HEK293 (cell line): Measurements from ENCODE around the gene STYX.

ENCODE experiments used
- CTCF ChIA-PET: fragments of 350-600 bp; formaldehyde crosslinking; extraction: SDS; loops from one replicate; lab custom pipeline; 2021; ENCODE audit warnings: antibody characterized with exemption; lab: Yijun Ruan, JAX
- POLR2A ChIA-PET: fragments of 300-600 bp; formaldehyde crosslinking; extraction: SDS; loops from one replicate; lab custom pipeline; 2020; ENCODE audit warnings: antibody characterized with exemption, inconsistent platforms; lab: Yijun Ruan, JAX
- H3K27ac ChIP-seq: fragments of 200-500 bp; sonication (Bioruptor generic); 2 replicates; pipeline ENCODE4 v1.5.1; 2014; ENCODE audit warnings: low read depth, low read length, control low read depth, inconsistent platforms; ENCODE audit errors: extremely low read depth
- H3K36me3 ChIP-seq, 2 experiments: fragments of 200-500 bp in 1 of 2; sonication (Bioruptor generic) in 1 of 2; 1 replicate in 1 of 2; 2 replicates in 1 of 2; pipeline ENCODE4 v1.5.1; 2014 to 2017; ENCODE audit warnings: inconsistent platforms in 2 of 2, low read length in 2 of 2; ENCODE audit not compliant: control insufficient read depth in 2 of 2, insufficient read depth in 1 of 2
- H3K4me1 ChIP-seq: fragments of 200-500 bp; sonication (Bioruptor generic); 2 replicates; pipeline ENCODE4 v1.5.1; 2014; ENCODE audit warnings: mild to moderate bottlenecking, low read length, inconsistent platforms; ENCODE audit not compliant: control insufficient read depth, insufficient read depth
- H3K4me3 ChIP-seq: 2 replicates; pipeline ENCODE4 v1.5.1; 2011; ENCODE audit warnings: low read depth, mild to moderate bottlenecking, control low read depth, low read length, moderate library complexity
- H3K9me3 ChIP-seq: fragments of 200-500 bp; sonication (Bioruptor generic); 2 replicates; pipeline ENCODE4 v1.5.1; 2014; ENCODE audit warnings: low read depth, low read length, inconsistent platforms; ENCODE audit not compliant: control insufficient read depth, insufficient read depth
- BCL11A ChIP-seq: fragments of 450-650 bp; formaldehyde crosslinking; IDR thresholded peaks from 2 replicates; pipeline ENCODE4 v1.5.1; 2016; ENCODE audit warnings: low read depth, missing biosample characterization, missing genetic modification characterization
- SCRT1 ChIP-seq: fragments of 450-650 bp; formaldehyde crosslinking; IDR thresholded peaks from 2 replicates; pipeline ENCODE4 v1.5.1; 2016; ENCODE audit warnings: missing biosample characterization, missing genetic modification characterization, borderline replicate concordance
- ZFP3 ChIP-seq: fragments of 450-650 bp; formaldehyde crosslinking; IDR thresholded peaks from 2 replicates; pipeline ENCODE4 v1.5.1; 2016; ENCODE audit warnings: low read depth, missing biosample characterization, missing genetic modification characterization
- ZFP37 ChIP-seq: fragments of 450-650 bp; formaldehyde crosslinking; IDR thresholded peaks from 2 replicates; pipeline ENCODE4 v1.5.1; 2016; ENCODE audit warnings: missing biosample characterization, missing genetic modification characterization
- ZNF132 ChIP-seq: fragments of 450-650 bp; formaldehyde crosslinking; IDR thresholded peaks from 2 replicates; pipeline ENCODE4 v1.5.1; 2017; ENCODE audit warnings: missing biosample characterization, missing genetic modification characterization, borderline replicate concordance
- ZNF366 ChIP-seq: fragments of 450-650 bp; formaldehyde crosslinking; conservative IDR thresholded peaks from 2 replicates; pipeline ENCODE4 v1.5.1; 2016; ENCODE audit warnings: missing biosample characterization, missing genetic modification characterization
- ZNF404 ChIP-seq: fragments of 450-650 bp; formaldehyde crosslinking; IDR thresholded peaks from 2 replicates; pipeline ENCODE4 v1.5.1; 2017; ENCODE audit warnings: missing biosample characterization, missing genetic modification characterization
- ZNF596 ChIP-seq: fragments of 450-650 bp; IDR thresholded peaks from 2 replicates; pipeline ENCODE4 v1.5.0; 2018; ENCODE audit warnings: missing biosample characterization, mild to moderate bottlenecking, missing genetic modification characterization, moderate library complexity
- TF ChIP-seq, protein P1 (sequence below): fragments of 450-650 bp; formaldehyde crosslinking; IDR thresholded peaks from 2 replicates; pipeline ENCODE4 v1.5.1; 2016; ENCODE audit warnings: missing biosample characterization, missing genetic modification characterization
- TF ChIP-seq, protein P2 (sequence below): fragments of 450-650 bp; formaldehyde crosslinking; conservative IDR thresholded peaks from 2 replicates; pipeline ENCODE4 v1.5.1; 2016; ENCODE audit warnings: low read depth, missing biosample characterization, missing genetic modification characterization
- TF ChIP-seq, protein P3 (sequence below): fragments of 450-650 bp; formaldehyde crosslinking; IDR thresholded peaks from 2 replicates; pipeline ENCODE4 v1.5.1; 2017; ENCODE audit warnings: missing biosample characterization, missing genetic modification characterization
- TF ChIP-seq, protein P4 (sequence below): fragments of 450-650 bp; formaldehyde crosslinking; IDR thresholded peaks from 2 replicates; pipeline ENCODE4 v1.5.1; 2016; ENCODE audit warnings: missing biosample characterization, missing genetic modification characterization
- TF ChIP-seq, protein P5 (sequence below): fragments of 450-650 bp; formaldehyde crosslinking; IDR thresholded peaks from 2 replicates; pipeline ENCODE4 v1.5.1; 2016; ENCODE audit warnings: missing biosample characterization, missing genetic modification characterization, low read depth

STYX gene

DNA sequence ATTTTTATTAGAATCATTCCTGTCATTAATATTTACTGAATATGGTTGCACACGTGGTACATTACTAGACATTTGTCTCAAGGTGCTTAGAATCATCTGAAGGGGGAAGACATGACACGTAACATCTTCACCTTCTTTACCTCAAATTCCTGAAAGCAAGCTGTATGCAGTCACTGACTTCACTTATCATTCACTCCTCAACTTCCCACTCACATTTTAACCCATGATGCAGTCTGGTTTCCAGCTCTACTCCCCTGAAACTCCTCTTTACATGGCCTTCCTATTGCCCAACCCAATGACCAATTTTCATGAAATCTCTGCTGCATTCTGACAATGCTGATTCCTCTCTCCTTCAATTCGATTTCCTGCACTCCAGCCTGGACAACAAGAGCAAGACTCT is 28.7 kb upstream of the STYX start (continued):
- TF ChIP-seq, protein P1, sequence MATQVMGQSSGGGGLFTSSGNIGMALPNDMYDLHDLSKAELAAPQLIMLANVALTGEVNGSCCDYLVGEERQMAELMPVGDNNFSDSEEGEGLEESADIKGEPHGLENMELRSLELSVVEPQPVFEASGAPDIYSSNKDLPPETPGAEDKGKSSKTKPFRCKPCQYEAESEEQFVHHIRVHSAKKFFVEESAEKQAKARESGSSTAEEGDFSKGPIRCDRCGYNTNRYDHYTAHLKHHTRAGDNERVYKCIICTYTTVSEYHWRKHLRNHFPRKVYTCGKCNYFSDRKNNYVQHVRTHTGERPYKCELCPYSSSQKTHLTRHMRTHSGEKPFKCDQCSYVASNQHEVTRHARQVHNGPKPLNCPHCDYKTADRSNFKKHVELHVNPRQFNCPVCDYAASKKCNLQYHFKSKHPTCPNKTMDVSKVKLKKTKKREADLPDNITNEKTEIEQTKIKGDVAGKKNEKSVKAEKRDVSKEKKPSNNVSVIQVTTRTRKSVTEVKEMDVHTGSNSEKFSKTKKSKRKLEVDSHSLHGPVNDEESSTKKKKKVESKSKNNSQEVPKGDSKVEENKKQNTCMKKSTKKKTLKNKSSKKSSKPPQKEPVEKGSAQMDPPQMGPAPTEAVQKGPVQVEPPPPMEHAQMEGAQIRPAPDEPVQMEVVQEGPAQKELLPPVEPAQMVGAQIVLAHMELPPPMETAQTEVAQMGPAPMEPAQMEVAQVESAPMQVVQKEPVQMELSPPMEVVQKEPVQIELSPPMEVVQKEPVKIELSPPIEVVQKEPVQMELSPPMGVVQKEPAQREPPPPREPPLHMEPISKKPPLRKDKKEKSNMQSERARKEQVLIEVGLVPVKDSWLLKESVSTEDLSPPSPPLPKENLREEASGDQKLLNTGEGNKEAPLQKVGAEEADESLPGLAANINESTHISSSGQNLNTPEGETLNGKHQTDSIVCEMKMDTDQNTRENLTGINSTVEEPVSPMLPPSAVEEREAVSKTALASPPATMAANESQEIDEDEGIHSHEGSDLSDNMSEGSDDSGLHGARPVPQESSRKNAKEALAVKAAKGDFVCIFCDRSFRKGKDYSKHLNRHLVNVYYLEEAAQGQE, result no peak
- TF ChIP-seq SCRT1 (tag by site-specific recombination) (no peak), ZNF366 (tag by site-specific recombination) (no peak), BCL11A (no peak), ZNF132 (tag by site-specific recombination) (no peak), ZNF596 (tag by site-specific recombination) (no peak)
- TF ChIP-seq, protein P2, sequence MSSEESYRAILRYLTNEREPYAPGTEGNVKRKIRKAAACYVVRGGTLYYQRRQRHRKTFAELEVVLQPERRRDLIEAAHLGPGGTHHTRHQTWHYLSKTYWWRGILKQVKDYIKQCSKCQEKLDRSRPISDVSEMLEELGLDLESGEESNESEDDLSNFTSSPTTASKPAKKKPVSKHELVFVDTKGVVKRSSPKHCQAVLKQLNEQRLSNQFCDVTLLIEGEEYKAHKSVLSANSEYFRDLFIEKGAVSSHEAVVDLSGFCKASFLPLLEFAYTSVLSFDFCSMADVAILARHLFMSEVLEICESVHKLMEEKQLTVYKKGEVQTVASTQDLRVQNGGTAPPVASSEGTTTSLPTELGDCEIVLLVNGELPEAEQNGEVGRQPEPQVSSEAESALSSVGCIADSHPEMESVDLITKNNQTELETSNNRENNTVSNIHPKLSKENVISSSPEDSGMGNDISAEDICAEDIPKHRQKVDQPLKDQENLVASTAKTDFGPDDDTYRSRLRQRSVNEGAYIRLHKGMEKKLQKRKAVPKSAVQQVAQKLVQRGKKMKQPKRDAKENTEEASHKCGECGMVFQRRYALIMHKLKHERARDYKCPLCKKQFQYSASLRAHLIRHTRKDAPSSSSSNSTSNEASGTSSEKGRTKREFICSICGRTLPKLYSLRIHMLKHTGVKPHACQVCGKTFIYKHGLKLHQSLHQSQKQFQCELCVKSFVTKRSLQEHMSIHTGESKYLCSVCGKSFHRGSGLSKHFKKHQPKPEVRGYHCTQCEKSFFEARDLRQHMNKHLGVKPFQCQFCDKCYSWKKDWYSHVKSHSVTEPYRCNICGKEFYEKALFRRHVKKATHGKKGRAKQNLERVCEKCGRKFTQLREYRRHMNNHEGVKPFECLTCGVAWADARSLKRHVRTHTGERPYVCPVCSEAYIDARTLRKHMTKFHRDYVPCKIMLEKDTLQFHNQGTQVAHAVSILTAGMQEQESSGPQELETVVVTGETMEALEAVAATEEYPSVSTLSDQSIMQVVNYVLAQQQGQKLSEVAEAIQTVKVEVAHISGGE (tag by site-specific recombination), result no peak
- TF ChIP-seq, protein P3, sequence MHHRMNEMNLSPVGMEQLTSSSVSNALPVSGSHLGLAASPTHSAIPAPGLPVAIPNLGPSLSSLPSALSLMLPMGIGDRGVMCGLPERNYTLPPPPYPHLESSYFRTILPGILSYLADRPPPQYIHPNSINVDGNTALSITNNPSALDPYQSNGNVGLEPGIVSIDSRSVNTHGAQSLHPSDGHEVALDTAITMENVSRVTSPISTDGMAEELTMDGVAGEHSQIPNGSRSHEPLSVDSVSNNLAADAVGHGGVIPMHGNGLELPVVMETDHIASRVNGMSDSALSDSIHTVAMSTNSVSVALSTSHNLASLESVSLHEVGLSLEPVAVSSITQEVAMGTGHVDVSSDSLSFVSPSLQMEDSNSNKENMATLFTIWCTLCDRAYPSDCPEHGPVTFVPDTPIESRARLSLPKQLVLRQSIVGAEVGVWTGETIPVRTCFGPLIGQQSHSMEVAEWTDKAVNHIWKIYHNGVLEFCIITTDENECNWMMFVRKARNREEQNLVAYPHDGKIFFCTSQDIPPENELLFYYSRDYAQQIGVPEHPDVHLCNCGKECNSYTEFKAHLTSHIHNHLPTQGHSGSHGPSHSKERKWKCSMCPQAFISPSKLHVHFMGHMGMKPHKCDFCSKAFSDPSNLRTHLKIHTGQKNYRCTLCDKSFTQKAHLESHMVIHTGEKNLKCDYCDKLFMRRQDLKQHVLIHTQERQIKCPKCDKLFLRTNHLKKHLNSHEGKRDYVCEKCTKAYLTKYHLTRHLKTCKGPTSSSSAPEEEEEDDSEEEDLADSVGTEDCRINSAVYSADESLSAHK (tag by site-specific recombination), result no peak
- TF ChIP-seq, protein P4, sequence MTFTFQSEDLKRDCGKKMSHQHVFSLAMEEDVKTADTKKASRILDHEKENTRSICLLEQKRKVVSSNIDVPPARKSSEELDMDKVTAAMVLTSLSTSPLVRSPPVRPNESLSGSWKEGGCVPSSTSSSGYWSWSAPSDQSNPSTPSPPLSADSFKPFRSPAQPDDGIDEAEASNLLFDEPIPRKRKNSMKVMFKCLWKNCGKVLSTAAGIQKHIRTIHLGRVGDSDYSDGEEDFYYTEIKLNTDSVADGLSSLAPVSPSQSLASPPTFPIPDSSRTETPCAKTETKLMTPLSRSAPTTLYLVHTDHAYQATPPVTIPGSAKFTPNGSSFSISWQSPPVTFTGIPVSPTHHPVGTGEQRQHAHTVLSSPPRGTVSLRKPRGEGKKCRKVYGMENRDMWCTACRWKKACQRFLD, result no peak
- TF ChIP-seq, all 188 proteins: peak for 0

DNA sequence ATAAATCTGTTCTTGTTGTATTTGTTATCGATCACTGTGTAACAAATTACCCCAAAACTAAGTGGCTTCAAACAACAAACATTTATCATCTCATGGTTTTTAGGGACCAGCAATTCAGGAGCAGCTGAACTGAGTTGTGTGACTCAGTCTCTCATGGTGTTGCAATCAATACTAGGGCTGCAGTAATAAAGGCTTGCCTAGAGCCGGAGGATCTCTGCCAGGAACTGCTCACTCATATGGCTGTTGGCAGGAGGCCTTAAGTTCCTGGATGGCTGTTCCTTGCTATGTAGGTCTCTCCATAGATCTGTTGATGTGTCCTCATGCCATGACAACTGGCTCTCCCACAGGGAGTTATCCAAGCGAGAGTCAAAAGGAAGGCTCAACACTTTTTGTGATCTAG is 26.7 kb upstream of the STYX start:
- ChIA-PET CTCF (no interaction called here), POLR2A (interaction anchor here (0.7 kb wide), 1 partner anchor 252 kb away, joined by 5 read pairs; no protein-coding TSS in a partner anchor)
- TF ChIP-seq ZNF404, result no peak
- TF ChIP-seq ZFP3 (tag by site-specific recombination), result no peak
- H3K36me3 ChIP-seq, result peaks cover 0 to 1% of the 10 kb centered on the region in 2 experiments; a peak in 1 of 3 replicates
- H3K9me3 ChIP-seq, result no peaks in the 10 kb centered on the region
- H3K27ac ChIP-seq, result no peak overlapping the region
- peaks cover 4% of the 10 kb centered on the region; the same call in 1 of the 2 replicates for H3K4me1 ChIP-seq
- no peak overlapping the region for H3K4me3 ChIP-seq

DNA sequence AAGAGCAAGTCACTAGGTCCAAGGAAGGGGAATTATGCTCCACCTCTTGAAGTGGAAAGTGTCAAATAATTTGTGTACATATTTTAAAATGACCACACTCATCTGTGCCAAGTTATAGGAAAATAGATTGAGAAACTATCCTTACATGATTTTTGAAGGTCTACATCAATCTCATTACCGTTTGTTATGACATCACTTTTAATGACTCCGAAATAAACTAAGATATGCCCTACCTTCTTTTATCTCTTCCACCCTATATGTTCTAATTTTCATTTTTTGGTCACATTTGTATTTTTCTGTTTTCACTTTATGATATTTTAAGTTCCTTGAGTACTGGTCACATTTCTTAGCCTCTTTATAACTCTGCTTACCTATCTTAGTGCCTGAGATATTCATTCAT is 26.3 kb upstream of the STYX start:
- ChIA-PET CTCF (interaction anchor here (1.0 kb wide), 1 partner anchor 572 kb away, joined by 6 read pairs; no protein-coding TSS in a partner anchor), POLR2A (no interaction called here)
- Histone ChIP-seq H3K4me1 (peaks cover 4% of the 10 kb centered on the region; the same call in 1 of the 2 replicates), H3K9me3 (no peaks in the 10 kb centered on the region), H3K4me3 (no peak overlapping the region), H3K36me3 (peaks cover 2 to 6% of the 10 kb centered on the region in 2 experiments; a peak in 1 of 3 replicates), H3K27ac (no peak overlapping the region)
- TF ChIP-seq, protein P5, sequence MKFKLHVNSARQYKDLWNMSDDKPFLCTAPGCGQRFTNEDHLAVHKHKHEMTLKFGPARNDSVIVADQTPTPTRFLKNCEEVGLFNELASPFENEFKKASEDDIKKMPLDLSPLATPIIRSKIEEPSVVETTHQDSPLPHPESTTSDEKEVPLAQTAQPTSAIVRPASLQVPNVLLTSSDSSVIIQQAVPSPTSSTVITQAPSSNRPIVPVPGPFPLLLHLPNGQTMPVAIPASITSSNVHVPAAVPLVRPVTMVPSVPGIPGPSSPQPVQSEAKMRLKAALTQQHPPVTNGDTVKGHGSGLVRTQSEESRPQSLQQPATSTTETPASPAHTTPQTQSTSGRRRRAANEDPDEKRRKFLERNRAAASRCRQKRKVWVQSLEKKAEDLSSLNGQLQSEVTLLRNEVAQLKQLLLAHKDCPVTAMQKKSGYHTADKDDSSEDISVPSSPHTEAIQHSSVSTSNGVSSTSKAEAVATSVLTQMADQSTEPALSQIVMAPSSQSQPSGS, result 0 out of 2 replicates have a peak, but pooled peaks have one; percentile 55
- TF ChIP-seq ZFP37 (tag by site-specific recombination), result no peak
